HepG2 (cell line): Measurements from ENCODE around the gene PIP4K2B. TPM values are rescaled to one million over a fixed set of nuclear protein-coding genes. Genes with fewer than 3 reads are reported as not detected.

Experiments
- CHD4 ChIP-seq: fragments of 200-600 bp; sonication (generic); IDR thresholded peaks from 2 replicates; pipeline ENCODE4 v1.7.0; 2017; ENCODE audit warnings: mild to moderate bottlenecking, low read length, borderline replicate concordance
- DNMT3B ChIP-seq: conservative IDR thresholded peaks from 2 replicates; pipeline ENCODE4 v1.6.1; 2016; ENCODE audit warnings: missing biosample characterization, control low read depth
- FLYWCH1 ChIP-seq: sonication (generic); formaldehyde crosslinking; IDR thresholded peaks from 2 replicates; pipeline ENCODE4 v1.8.1; 2023; ENCODE audit warnings: mild to moderate bottlenecking, missing genetic modification reagents
- KDM1A ChIP-seq: IDR thresholded peaks from 2 replicates; pipeline ENCODE4 v1.6.1; 2016; ENCODE audit warnings: missing compliant biosample characterization
- SMYD3 ChIP-seq: sonication (generic); formaldehyde crosslinking; IDR thresholded peaks from 2 replicates; pipeline ENCODE4 v1.8.1; 2023; ENCODE audit warnings: mild to moderate bottlenecking, missing genetic modification reagents
- TARDBP ChIP-seq: sonication (generic); formaldehyde crosslinking; IDR thresholded peaks from 2 replicates; pipeline ENCODE4 v1.8.0; 2022; ENCODE audit warnings: mild to moderate bottlenecking, missing genetic modification reagents
- ZNF614 ChIP-seq: IDR thresholded peaks from 2 replicates; pipeline ENCODE4 v1.6.1; 2018; ENCODE audit warnings: missing biosample characterization, missing genetic modification reagents, inconsistent platforms, borderline replicate concordance
- ZSCAN21 ChIP-seq: sonication (generic); formaldehyde crosslinking; IDR thresholded peaks from 2 replicates; pipeline ENCODE4 v1.8.0; 2022; ENCODE audit warnings: mild to moderate bottlenecking, missing genetic modification reagents, moderate library complexity, borderline replicate concordance
- polyA plus RNA-seq, 8 experiments: library from polyadenylated mRNA; depleted of rRNA in 3 of 8; stranded (reverse) in 7 of 8; unstranded in 1 of 8; fragments of >200 nt; fragmentation: Illumina TruSeq in 4 of 8; extraction: Trizol in 4 of 8; gene quantifications; 2 replicates each; pipeline versions ENCODE4 v1.2.1 to v1.2.3, GENCODE V29; 2011 to 2016; ENCODE audit warnings: low read depth in 4 of 8, missing spikeins in 1 of 8, mixed read lengths in 1 of 8; ENCODE audit not compliant: insufficient read depth in 1 of 8
- total RNA-seq, 5 experiments: library from RNA; depleted of rRNA; stranded (reverse); fragments of >200 nt; fragmentation: Illumina TruSeq; extraction: Trizol; gene quantifications; 2 replicates each; pipeline ENCODE4 v1.2.3, GENCODE V29; 2016; ENCODE audit warnings: low read depth in 1 of 5
- TF ChIP-seq, protein P1 (sequence below): sonication (generic); formaldehyde crosslinking; IDR thresholded peaks from 2 replicates; pipeline ENCODE4 v1.5.0; 2020; ENCODE audit warnings: missing genetic modification reagents, mild to moderate bottlenecking, borderline replicate concordance
- TF ChIP-seq, protein P2 (sequence below): sonication (generic); formaldehyde crosslinking; IDR thresholded peaks from 2 replicates; pipeline ENCODE4 v1.8.0; 2022; ENCODE audit warnings: mild to moderate bottlenecking, missing genetic modification reagents, moderate library complexity
- TF ChIP-seq, protein P3 (sequence below): sonication (generic); formaldehyde crosslinking; IDR thresholded peaks from 2 replicates; pipeline ENCODE4 v1.8.0; 2023; ENCODE audit warnings: mild to moderate bottlenecking, missing genetic modification reagents
- TF ChIP-seq, protein P4 (sequence below): sonication (generic); formaldehyde crosslinking; IDR thresholded peaks from 2 replicates; pipeline ENCODE4 v1.4.0; 2020; ENCODE audit warnings: mild to moderate bottlenecking, missing genetic modification reagents

Gene PIP4K2B
- total and polyA plus RNA-seq, 2 of the 13 experiments (the other 11 are each of a cell fraction or from before 2014, with no cell fraction given): 20.4 to 54.0 TPM

DNA sequence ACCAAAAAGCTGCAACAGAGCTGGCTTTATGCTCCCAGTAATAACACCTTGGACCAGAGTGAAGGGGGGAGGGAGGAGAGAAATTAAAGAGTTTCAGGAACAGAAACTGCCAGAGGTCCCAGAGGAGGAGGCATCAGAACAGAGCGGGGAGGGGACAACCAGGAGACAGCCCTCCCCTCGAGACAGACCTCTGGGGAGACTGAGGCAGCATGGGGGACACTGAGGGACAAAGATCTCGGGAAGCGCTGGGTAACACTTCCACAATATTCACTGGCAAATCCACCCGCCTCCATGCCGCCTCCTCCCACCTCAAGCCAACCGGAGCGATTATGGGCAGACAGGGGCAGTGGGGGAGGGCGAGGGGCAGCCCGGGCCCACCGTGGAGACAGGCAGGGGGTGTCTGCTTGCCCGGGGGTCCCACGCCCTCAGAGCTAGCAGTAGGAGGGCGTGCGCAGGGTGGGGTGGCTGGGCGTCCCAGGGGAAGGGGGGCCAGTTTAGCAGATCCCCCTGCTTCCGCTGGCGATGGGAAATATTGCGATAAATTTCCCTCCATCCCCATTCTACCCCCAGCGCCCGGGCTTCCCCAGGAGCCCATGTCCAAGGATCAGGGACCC is 52.4 kb downstream of the PIP4K2B start (continued):
- TF ChIP-seq DNMT3B (CRISPR knock-in tag) (no peak), ZNF614 (CRISPR knock-in tag) (no peak), FLYWCH1 (no peak), SMYD3 (CRISPR knock-in tag) (no peak), TARDBP (CRISPR knock-in tag) (no peak), CHD4 (0 out of 2 replicates have a peak, but pooled peaks have one; percentile 34), KDM1A (CRISPR knock-in tag) (no peak), ZSCAN21 (CRISPR knock-in tag) (no peak)
- TF ChIP-seq, protein P1, sequence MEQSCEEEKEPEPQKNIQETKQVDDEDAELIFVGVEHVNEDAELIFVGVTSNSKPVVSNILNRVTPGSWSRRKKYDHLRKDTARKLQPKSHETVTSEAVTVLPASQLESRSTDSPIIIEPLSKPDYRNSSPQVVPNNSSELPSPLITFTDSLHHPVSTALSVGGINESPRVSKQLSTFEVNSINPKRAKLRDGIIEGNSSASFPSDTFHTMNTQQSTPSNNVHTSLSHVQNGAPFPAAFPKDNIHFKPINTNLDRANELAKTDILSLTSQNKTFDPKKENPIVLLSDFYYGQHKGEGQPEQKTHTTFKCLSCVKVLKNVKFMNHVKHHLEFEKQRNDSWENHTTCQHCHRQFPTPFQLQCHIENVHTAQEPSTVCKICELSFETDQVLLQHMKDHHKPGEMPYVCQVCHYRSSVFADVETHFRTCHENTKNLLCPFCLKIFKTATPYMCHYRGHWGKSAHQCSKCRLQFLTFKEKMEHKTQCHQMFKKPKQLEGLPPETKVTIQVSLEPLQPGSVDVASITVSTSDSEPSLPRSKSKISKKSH (CRISPR knock-in tag): peak; percentile 27; the same call in 1 of the 2 replicates
- TF ChIP-seq, protein P2, sequence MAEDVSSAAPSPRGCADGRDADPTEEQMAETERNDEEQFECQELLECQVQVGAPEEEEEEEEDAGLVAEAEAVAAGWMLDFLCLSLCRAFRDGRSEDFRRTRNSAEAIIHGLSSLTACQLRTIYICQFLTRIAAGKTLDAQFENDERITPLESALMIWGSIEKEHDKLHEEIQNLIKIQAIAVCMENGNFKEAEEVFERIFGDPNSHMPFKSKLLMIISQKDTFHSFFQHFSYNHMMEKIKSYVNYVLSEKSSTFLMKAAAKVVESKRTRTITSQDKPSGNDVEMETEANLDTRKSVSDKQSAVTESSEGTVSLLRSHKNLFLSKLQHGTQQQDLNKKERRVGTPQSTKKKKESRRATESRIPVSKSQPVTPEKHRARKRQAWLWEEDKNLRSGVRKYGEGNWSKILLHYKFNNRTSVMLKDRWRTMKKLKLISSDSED (CRISPR knock-in tag): no peak
- TF ChIP-seq, protein P3, sequence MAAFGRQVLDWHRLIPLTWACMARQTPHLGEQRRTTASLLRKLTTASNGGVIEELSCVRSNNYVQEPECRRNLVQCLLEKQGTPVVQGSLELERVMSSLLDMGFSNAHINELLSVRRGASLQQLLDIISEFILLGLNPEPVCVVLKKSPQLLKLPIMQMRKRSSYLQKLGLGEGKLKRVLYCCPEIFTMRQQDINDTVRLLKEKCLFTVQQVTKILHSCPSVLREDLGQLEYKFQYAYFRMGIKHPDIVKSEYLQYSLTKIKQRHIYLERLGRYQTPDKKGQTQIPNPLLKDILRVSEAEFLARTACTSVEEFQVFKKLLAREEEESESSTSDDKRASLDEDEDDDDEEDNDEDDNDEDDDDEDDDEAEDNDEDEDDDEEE (CRISPR knock-in tag): no peak
- TF ChIP-seq, protein P4, sequence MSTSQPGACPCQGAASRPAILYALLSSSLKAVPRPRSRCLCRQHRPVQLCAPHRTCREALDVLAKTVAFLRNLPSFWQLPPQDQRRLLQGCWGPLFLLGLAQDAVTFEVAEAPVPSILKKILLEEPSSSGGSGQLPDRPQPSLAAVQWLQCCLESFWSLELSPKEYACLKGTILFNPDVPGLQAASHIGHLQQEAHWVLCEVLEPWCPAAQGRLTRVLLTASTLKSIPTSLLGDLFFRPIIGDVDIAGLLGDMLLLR (CRISPR knock-in tag): no peak
- TF ChIP-seq, all 625 proteins: peak for 24
